ENCODE measurements around the gene TRIM26. TPM values are rescaled to one million over a fixed set of nuclear protein-coding genes. Genes with fewer than 3 reads are reported as not detected.

Gene TRIM26
- total RNA-seq, 1 donor from 2014 or later = 58.5 TPM

GRCh38 chr6:30164714-30165113 lies 48.5 kb downstream of the TRIM26 start:
- Mint-ChIP-seq H3K36me3 (ENCODE audit: unreplicated experiment) (peaks cover 6% of the 10 kb centered on the region), H3K4me3 (ENCODE audit: unreplicated experiment) (no peak overlapping the region), H3K9me3 (ENCODE audit: unreplicated experiment) (peaks cover 4% of the 10 kb centered on the region), H3K27ac (ENCODE audit: unreplicated experiment) (no peak overlapping the region), H3K27me3 (ENCODE audit: unreplicated experiment) (peaks cover 10% of the 10 kb centered on the region), H3K4me1 (ENCODE audit: low read depth, unreplicated experiment) (no peaks in the 10 kb centered on the region)
- no peak for TF ChIP-seq CTCF (IDR thresholded peaks at IDR 0.05; ENCODE audit: partially characterized antibody, unreplicated experiment)
- no peak for DNase-seq

GRCh38 chr6:30163918-30164654 lies 49.1 kb downstream of the TRIM26 start:
- no peak overlapping the region for H3K27ac Mint-ChIP-seq (ENCODE audit: unreplicated experiment)
- H3K4me1 Mint-ChIP-seq (ENCODE audit: low read depth, unreplicated experiment) = no peaks in the 10 kb centered on the region
- H3K4me3 Mint-ChIP-seq (ENCODE audit: unreplicated experiment) = no peak overlapping the region
- DNase-seq = no peak
- H3K36me3 Mint-ChIP-seq (ENCODE audit: unreplicated experiment) = peaks cover 6% of the 10 kb centered on the region
- TF ChIP-seq CTCF (IDR thresholded peaks at IDR 0.05; ENCODE audit: partially characterized antibody, unreplicated experiment) = no peak
- H3K9me3 Mint-ChIP-seq (ENCODE audit: unreplicated experiment) = peaks cover 4% of the 10 kb centered on the region
- peaks cover 10% of the 10 kb centered on the region for H3K27me3 Mint-ChIP-seq (ENCODE audit: unreplicated experiment)

- Mint-ChIP-seq H3K27me3 (ENCODE audit: unreplicated experiment) (peaks cover 7% of the 10 kb centered on the region), H3K27ac (ENCODE audit: unreplicated experiment) (no peak within 1 kb of the TSS), H3K4me1 (ENCODE audit: low read depth, unreplicated experiment) (no peaks in the 10 kb centered on the region), H3K36me3 (ENCODE audit: unreplicated experiment) (peaks cover 6% of the 10 kb centered on the region), H3K9me3 (ENCODE audit: unreplicated experiment) (peaks cover 4% of the 10 kb centered on the region), H3K4me3 (ENCODE audit: unreplicated experiment) (no peak within 1 kb of the TSS)
- DNase-seq = no peak
- no peak for TF ChIP-seq CTCF (IDR thresholded peaks at IDR 0.05; ENCODE audit: partially characterized antibody, unreplicated experiment)
These were observed 49.9 kb downstream of the TRIM26 start, which contains the start of gene TRIM15 for GRCh38 chr6:30163090-30163917. TRIM15 (plus strand) TSS chr6:30163546; CDS start chr6:30163685, 139 bp downstream.

- no peaks in the 10 kb centered on the region for H3K4me1 Mint-ChIP-seq (ENCODE audit: low read depth, unreplicated experiment)
- H3K4me3 Mint-ChIP-seq (ENCODE audit: unreplicated experiment) = no peak overlapping the region
- H3K27me3 Mint-ChIP-seq (ENCODE audit: unreplicated experiment) = peaks cover 7% of the 10 kb centered on the region
- no peak for TF ChIP-seq CTCF (IDR thresholded peaks at IDR 0.05; ENCODE audit: partially characterized antibody, unreplicated experiment)
- no peak for DNase-seq
- peaks cover 4% of the 10 kb centered on the region for H3K9me3 Mint-ChIP-seq (ENCODE audit: unreplicated experiment)
- no peak overlapping the region for H3K27ac Mint-ChIP-seq (ENCODE audit: unreplicated experiment)
- peaks cover 6% of the 10 kb centered on the region for H3K36me3 Mint-ChIP-seq (ENCODE audit: unreplicated experiment)
These were observed 50.7 kb downstream of the TRIM26 start for GRCh38 chr6:30162265-30163089.
